Activated CD8-positive, alpha-beta memory T cell treated with anti-CD3 and anti-CD28 coated beads, Interleukin-2, amount 50 U/mL, for 48 hours (primary cell): ENCODE measurements around the gene ATAD3A.
"Not testable (repeated sequence)": the region's sequence is repeated elsewhere in the genome, so short reads cannot be mapped to it uniquely, and the experiment has no call there.

ENCODE experiments used
- DNase-seq: peaks from one replicate; pipeline ENCODE4 v3.0.0-alpha.2; 2020

Gene ATAD3A

DNA sequence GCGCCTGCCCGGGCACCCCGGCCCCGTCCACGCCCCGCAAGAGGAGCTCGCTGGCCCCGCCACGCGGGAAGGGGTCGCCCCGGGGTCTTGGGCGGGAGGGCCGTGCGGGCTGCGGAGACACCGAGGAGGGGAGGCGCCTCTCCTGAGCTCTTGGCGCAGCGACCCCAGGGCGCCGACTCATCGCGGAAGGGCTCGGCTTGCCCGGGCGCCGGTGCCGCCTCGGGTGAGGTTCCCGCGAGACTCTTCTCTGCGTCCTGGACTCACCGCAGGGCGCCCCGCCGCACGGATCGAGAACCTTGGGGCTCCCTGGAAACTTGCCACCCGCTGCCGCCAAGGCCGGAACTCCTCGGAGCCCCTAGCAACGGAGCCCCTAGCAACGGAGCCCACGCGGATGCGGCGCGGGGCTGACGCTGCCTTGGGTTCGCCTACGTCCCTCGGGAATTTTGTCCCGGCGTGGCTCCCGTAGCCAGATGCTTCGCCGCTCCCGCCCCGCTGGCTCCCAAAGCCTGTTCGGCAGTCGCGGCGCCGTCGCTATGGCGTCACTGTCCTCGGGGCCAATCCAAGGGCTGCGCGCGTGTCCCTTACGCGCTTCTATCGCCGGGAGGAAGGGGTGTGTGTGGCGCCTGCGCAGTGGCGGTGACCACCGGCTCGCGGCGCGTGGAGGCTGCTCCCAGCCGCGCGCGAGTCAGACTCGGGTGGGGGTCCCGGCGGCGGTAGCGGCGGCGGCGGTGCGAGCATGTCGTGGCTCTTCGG is at the start of gene ATAD3A:
Gene ATAD3A (plus strand): TSS at position 630 of the 753 bp plus-strand sequence. CDS start 107 bp downstream, at position 737.
- DNase-seq: peak; percentile 98

DNA sequence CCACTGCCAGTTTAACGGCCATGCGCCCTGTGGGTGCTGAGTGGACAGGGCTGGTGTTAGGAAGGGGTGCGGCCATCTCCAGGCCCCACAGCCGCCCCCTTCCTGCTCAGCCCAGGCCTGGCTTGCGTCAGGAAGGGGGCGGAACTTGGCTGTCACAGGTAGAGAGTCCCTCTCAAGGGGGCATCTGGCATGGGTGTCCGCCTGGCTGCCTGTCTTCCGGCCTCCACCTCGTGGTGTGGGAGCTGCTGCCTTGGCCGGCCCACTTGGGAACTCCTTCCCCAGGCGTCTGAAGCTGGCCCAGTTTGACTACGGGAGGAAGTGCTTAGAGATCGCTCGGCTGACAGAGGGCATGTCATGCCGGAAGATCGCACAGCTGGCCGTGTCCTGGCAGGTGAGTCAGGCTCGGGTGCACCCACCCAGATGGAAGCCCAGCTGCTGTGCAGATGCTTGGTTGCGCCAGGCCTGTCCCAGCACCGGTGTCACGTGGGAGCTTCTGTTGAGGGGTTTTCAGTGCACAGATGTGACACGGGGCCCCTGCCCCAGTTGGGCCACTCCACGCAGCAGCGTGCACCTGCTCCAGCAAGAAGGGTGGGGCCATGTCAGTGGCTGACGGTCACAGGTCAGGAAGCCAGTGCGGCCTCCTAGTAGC is 49.5 kb upstream of the ATAD3A start:
- no peak for DNase-seq

DNA sequence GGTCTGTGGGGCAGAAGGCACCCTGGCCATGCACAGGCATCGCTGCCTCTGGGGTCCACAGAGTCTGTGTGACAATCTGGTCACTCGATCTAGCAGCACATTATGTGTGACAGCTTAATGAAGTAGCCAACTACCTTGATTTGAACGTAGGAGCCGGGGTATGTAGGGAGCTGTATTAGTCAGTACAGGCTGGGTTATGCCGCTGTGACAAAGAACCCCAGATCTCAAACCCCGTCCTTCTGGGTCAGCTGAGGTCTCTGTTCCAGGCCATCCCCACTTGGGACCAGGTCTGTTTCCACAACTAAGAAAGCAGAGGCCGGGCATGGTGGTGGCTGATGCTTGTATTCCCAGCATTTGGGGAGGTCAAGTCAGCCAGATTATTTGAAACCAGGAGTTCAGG is 48.6 kb upstream of the ATAD3A start:
- no peak for DNase-seq

DNA sequence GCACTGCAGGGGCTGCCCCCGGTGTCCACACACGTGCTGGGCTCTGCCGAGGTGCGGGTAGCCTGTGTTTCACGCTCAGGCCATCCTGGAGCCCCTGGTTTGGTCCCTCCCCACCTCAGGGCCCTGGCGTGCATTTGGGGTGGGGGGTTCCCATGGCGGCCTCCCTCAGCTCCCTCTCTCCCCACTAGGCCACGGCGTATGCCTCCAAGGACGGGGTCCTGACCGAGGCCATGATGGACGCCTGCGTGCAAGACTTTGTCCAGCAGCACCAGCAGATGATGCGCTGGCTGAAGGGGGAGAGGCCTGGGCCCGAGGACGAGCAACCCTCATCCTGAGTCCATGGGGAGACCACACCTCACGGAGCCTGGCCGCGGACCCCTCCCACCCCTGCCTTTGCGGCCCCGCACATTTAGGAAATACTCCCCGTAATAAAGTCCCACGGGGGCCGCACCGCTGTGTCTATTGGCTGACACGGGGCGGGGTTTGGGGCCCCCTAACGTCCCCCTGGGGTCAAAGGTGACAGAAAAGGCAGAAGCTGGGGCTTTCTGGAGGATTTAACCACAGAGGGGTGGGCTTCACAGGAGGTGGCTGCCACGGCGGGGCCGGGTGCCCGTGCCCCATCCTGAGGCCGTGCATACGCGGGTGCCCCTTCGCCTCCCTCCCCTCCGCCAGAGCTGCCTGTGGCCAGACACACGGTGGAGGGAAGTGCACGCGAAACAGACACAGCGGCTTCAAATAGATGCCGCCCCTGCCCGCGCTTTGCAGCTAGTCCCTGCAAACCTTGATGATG is 43.6 kb upstream of the ATAD3A start:
- DNase-seq: not testable (repeated sequence)

DNA sequence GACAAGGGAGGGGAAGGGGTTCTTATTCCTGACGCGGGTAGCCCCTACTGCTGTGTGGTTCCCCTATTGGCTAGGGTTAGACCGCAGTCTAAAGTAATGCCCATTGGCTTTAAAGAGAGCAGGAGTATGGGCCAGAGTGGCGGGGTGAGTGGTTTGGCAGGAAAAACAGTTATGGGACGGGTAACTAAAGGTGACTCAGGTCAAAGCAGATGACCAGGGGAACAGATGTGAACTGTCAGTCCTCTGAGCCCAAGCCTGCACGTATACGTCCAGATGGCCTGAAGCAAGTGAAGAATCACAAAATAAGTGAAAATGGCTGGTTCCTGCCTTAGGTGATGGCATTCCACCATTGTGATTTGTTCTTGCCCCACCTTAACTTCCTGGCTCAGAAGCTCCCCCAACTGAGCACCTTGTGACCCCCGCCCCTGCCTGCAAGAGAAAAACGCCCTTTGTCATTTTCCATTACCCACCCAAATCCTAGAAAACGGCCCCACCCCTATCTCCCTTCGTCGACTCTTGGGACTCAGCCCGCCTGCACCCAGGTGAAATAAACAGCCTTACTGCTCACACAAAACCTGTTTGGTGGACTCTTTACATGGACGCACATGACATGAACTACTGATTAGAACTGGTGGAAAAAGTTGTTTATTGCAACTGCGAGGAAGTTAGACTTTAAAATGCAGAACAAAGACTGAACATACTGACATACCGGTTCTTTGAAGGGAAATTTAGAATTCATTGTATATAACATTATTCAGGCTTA is 41.2 kb upstream of the ATAD3A start:
- no peak for DNase-seq

DNA sequence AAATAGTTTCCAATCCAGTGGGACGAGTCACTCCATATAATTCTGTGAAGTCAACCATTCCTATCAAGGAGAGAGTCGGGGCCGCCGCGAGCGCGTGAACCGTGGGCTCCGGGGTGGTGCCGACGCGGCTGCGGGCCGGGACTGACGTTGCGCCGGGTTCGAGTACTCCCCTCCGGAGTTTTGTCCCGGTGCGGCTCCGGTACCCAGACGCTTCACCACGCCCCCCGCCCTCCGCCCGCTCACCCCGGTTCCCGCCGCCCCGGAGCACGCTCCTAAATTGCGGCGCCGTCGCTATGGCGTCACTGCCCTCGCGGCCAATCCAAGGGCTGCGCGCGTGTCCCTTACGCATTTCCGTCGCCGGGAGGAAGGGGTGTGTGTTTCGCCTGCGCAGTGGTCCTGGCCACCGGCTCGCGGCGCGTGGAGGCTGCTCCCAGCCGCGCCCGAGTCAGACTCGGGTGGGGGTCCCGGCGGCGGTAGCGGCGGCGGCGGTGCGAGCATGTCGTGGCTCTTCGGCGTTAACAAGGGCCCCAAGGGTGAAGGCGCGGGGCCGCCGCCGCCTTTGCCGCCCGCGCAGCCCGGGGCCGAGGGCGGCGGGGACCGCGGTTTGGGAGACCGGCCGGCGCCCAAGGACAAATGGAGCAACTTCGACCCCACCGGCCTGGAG is 40.4 kb upstream of the ATAD3A start, which contains the start of gene ATAD3B:
Gene ATAD3B (plus strand): TSS at position 377 of the 664 bp plus-strand sequence. CDS start 120 bp downstream, at position 497.
- DNase-seq: peak; percentile 98

DNA sequence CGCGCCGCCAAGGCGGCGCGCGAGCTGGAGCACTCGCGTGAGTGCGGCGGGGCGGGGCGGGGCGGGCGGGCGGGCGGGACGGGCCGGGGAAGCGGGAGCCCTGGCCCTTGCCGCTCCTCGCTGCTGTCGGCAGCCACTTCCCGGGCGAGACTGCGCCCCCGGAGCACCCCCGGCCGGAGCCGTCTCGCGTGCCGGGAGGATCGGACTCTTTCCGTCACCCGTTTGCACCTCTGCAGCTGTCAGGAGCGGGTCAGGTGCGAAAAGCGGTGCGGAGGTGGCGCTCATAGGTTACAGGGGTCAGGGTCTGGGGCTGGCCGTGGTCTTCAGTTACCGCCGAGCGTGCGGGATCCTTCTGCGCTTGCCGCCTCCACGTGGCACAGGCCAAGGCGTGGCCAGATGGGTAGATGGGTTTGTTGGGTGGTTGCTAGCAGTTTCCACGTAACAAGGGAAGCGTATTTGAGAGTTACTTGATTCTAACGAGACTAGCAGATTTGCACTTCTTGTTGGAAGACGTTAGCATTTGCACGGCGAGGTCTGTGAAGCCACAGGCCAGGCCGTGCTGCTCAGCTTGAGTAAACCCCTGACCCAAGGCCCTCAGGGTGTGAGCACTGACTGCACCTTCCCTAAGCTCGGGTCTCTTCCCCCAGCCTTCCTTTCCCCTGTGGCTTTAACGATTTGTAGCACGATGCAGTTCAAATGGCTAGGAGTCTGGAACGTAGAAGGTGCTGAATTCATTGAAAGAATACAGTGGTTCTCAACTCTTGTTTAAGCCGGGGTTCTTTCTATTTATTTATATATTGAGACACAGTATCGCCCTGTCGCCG is 39.7 kb upstream of the ATAD3A start:
- DNase-seq: peak; percentile 64

DNA sequence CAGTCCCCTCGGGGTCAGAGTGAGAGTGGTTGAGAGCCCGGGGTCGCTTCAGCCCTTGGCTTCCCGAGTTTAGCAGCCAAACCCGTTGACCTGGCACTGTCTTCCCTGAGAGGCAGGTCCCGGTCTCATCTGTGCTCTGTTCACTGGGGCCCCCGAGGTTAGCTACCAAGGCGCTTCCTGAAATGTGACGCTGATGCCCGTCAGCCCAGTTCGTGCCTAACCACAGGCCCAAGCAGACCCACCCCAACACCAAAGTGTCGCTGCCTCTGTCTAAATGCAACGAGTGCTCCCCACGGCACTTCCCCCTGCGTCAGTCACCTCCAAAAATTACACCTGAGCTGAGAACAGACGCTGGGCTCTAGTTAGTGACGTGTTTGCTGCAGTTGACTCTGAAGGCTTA is 36.0 kb upstream of the ATAD3A start:
- not testable (repeated sequence) for DNase-seq

DNA sequence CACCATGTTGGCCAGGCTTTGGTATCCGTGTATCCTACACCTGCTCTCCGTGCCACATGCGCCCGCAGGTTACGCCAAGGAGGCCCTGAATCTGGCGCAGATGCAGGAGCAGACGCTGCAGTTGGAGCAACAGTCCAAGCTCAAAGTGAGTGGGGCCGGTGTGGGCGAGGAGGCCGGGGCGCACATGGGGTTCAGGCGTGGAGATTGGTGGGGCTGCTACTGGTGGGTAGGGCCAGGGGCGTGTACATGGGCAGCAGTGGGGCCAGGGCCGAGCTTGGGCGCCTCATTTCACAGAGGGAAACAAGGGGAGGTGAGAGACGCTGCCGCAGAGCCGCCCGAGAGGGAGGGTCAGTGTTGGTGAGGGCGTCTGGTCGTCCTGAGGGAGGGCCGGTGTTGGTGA is 34.8 kb upstream of the ATAD3A start:
- DNase-seq: no peak

DNA sequence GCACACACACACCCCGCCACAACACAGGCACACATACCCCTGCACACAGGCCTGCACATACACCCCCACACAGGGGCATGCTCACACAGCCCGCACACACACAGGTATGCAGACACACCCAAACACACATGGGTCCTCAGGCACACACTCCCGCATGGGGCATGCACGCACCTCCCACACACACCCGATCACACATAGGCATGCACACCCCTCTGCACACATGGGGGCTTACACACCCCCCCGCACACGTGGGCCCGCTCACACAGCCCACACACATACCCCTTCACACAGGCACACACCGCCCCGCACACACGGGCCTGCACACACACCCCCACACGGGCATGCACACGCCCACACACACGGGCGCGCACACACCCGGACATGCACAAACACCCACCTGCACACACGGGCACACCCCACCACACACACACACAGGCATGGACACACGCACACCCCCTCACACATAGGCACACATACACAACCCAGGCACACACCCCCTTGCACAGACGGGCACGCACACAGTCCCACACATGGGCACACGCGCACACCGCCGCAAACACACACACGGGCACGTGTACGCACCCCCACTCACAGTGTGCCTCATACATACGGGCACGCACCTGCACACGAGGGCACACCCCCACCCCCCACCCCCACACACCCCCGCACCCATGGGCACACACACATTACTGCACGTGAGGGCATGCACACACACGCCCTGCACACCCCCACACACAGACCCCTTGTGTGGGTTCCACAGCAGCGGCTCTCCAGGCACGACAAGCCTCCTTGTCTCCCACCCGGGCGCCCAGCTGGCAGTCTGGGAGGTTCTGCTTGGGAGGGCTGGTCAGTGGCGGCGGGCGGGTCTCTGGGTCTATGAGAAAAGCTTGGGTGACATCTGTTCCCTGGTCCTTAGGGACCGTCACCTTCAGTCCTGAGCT is 32.1 kb upstream of the ATAD3A start:
- DNase-seq: no peak

DNA sequence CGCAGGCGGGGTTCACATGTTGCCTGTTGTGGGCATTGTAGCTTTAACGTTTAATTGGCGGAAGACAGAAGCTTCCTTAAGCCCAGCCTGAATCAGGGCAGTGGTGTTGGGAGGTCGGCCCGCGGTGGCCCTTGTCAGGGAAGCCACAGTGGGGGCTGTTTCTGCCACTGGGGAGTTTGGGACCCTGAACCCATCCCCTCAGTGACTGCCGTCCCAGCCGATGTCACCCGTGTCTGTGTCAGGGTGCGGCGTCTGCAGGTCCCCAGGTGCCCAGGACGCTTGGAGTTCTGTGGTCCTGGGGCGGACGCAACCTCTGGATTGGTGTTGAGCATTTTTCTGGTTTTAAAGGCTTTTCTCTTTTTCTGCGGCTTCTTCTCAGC is 31.5 kb upstream of the ATAD3A start:
- not testable (repeated sequence) for DNase-seq

DNA sequence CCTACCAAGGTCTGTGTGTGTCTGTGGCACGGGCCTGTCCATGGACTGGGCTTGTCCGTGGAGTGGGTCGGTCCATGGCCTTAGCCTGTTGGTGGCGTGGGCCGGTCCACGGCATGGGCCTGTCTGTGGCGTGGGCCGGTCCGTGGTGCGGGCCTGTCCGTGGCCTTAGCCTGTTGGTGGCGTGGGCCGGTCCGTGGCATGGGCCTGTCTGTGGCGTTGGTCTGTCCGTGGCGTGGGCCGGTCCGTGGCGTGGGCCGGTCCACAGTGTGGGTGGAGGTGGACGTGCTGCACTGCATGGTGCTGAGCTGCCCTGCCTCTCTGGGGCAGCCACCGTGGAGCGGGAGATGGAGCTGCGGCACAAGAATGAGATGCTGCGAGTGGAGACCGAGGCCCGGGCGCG is 30.2 kb upstream of the ATAD3A start:
- DNase-seq: not testable (repeated sequence)

DNA sequence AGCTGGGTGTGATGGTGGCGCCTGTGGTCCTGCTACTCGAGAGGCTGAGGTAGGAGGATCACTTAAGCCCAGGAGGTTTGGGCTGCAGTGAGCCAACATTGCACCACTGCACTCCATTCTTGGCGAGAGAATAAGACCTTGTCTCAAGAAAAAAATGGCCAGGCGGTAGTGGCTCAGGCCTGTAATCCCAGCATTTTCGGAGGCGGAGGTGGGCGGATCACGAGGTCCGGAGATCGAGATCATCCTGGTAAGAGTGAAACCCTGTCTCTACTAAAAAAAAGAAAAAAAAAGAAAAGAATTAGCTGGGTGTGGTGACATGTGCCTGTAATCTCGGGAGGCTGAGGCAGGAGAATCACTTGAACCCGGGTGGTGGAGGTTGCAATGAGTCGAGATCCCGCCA is 29.1 kb upstream of the ATAD3A start:
- DNase-seq: no peak

DNA sequence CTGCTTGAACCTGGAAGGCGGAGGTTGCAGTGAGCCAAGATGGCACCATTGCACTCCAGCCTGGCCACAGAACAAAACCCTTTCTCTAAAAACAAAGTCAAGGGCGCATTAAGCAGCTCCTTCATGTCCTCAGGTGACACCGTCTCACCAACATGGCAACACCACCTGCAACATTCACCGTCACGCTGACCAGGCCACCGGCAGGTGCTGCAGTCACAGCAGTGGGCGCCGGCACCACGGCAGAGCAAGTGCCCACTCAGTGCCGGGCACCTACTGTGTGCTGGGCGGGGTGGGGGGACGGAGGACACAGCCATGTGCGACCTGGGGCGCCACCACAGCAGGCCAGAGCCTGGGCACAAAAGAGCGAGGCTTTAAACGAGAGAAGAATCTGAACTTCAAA is 28.2 kb upstream of the ATAD3A start:
- DNase-seq: no peak

DNA sequence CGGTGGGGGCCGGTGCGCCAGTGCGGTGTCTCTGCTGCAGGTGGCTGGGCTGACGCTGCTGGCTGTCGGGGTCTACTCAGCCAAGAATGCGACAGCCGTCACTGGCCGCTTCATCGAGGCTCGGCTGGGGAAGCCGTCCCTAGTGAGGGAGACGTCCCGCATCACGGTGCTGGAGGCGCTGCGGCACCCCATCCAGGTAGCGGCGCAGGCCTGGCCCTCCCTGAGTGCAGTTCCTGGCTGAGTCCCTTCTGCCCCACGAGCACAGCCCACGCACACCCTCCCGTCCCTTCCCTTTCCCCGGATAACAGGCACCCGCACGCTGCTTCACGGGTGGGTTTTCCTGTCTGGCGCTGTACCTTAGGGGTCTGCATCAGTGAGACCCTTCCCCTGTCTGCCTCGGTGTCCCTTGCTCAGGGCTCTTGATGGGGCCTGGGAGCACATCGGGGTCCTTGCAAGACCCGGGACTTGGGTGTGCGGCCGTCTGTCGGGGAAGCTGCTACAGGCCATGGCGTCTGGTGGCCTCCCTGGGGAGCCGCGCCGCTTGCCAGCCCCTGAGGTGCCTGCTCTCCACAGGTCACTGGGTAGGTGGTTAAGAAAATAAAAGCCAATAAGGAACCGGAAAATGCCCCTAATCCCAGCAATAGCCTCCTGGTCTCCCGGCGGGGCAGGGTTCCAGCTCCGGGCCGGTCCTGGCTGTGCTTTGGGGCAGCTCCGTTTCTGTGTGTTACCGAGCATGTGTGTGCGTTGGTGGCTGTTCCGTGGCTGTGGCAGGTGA is 26.8 kb upstream of the ATAD3A start:
- not testable (repeated sequence) for DNase-seq

DNA sequence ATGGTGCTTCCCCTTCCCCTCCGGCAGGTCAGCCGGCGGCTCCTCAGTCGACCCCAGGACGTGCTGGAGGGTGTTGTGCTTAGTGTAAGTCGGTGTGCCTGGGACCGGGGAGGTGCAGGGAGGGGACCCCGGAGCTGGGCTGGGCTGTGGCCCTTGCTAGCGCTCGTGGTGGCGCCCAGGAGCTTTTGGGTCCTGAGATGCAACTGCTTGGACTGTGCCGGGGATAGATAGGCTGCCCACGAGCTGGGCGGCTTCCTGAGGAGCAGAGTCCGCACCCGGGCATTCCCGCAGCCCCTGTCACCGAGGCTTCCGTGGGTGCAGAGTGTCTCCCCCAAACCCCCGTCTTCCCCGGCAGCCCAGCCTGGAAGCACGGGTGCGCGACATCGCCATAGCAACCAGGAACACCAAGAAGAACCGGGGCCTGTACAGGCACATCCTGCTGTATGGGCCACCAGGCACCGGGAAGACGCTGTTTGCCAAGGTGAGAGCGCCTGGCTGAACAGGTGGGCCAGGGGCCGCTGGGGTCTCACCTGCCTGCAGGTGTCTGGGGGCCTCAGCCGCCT is 26.1 kb upstream of the ATAD3A start:
- not testable (repeated sequence) for DNase-seq

DNA sequence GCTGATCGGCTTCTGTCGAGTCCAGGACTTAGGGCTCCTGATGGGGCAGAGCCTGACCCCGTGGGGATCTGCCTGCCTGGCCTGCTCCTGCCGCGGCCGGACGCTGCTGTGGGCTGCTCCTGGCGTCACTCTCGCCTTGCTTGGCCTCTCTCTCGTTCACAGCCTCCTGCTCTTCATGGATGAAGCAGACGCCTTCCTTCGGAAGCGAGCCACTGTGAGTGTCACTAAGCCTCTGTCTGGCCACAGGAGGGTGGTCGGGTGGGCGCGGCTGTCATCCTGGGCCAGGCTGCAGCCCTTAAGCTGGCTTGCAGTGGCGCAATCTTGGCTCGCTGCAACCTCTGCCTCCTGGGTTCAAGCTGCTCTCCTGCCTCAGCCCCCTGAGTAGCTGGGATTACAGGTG is 24.3 kb upstream of the ATAD3A start:
- DNase-seq: no peak

DNA sequence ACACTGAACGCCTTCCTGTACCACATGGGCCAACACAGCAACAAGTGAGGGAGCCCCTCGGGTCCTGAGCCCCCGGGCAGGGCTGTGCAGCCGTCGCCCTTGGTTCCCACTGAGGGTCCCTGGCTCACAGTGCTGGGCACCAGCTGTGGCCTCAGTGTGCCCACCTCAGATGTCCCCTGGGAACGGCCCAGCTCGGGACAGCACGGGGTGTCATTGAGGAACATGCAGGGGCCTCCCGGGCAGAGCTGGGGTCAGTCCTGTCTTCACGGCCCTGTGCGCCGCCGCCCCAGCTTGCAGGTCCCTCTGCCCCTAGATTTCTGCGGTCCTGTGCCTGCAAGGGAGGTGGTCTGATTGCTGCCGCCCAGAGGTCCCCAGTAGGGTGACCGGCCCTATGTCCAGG is 22.7 kb upstream of the ATAD3A start:
- DNase-seq: no peak

DNA sequence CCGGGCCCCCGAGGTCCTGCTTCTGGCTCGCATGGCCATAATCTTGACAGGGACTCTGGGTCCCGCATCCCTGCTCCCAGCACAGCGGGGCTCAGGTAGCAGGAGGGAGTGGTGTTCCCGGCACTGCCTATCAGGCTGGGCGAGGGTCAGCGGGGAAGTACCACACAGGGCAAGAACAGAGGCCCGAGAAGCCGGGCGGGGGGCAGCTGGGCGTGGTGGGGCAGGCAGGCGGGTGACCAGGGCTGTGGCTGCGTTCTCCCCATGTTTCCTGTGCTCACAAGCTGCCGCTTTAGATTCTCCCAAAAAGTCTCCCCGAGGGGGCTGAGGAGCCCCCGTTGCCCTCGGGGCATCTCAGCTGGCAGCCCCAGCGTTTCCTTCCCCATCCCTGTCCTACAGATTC is 22.1 kb upstream of the ATAD3A start:
- DNase-seq: no peak
